ENCODE results near the gene CMTM3.

DNA sequence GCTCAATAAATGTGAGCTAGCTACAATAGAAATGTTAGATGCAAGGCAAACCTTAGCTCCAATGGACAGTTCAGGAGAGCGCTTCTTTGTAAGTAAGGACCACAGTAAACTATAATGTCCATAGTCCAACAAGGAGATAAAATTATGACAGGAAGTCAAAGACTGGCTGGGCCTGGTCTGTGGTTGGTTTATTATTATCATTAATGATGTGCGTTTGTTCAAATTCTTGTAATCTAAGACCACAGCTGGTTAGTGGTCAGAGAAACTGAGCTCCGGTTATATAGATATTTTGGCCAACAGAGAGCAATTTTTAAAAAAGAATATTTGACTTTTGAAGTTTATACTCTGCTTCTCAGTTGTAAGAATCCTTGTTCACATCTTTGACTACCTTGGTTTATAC is 30.0 kb upstream of the CMTM3 start:
- TF ChIP-seq, protein P1, sequence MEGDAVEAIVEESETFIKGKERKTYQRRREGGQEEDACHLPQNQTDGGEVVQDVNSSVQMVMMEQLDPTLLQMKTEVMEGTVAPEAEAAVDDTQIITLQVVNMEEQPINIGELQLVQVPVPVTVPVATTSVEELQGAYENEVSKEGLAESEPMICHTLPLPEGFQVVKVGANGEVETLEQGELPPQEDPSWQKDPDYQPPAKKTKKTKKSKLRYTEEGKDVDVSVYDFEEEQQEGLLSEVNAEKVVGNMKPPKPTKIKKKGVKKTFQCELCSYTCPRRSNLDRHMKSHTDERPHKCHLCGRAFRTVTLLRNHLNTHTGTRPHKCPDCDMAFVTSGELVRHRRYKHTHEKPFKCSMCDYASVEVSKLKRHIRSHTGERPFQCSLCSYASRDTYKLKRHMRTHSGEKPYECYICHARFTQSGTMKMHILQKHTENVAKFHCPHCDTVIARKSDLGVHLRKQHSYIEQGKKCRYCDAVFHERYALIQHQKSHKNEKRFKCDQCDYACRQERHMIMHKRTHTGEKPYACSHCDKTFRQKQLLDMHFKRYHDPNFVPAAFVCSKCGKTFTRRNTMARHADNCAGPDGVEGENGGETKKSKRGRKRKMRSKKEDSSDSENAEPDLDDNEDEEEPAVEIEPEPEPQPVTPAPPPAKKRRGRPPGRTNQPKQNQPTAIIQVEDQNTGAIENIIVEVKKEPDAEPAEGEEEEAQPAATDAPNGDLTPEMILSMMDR (IDR thresholded peaks at IDR 0.05 in 8 of 11, conservative IDR thresholded peaks at IDR 0.05 in 3 of 11) = no peak
- TF ChIP-seq POLR2A (IDR thresholded peaks at IDR 0.05) (no peak), POLR2AphosphoS5 (IDR thresholded peaks at IDR 0.05) (no peak)
